SK-N-SH (cell line): ENCODE results near the gene PSD2. TPM values are rescaled to one million over a fixed set of nuclear protein-coding genes. Genes with fewer than 3 reads are reported as not detected.

Experiments
- CTCF ChIA-PET: fragments of 300-600, 350-600 bp; formaldehyde crosslinking; extraction: SDS; loops from one replicate; lab custom pipeline; 2021; lab: Yijun Ruan, JAX
- POLR2A ChIA-PET: fragments of 350-600 bp; sonication (Branson Sonifier 250); formaldehyde crosslinking; extraction: SDS; loops from one replicate; lab custom pipeline; 2020; ENCODE audit warnings: antibody characterized with exemption, inconsistent platforms; lab: Yijun Ruan, JAX
- DNase-seq: peaks from one replicate; pipeline ENCODE4 v3.0.0; 2012
- H2AFZ ChIP-seq: fragments of 200-600 bp; sonication (generic); 2 replicates; pipeline ENCODE4 v1.8.1; 2016; ENCODE audit warnings: antibody characterized with exemption, mild to moderate bottlenecking, low read depth
- H3F3A ChIP-seq: fragments of 200-600 bp; sonication (generic); replicated peaks from 2 replicates; pipeline ENCODE3; 2016; ENCODE audit warnings: antibody characterized with exemption, mild to moderate bottlenecking; ENCODE audit not compliant: insufficient read depth
- H3K27ac ChIP-seq, 2 experiments: fragments of 200-500 bp in 1 of 2; fragments of 200-600 bp in 1 of 2; sonication (Bioruptor generic) in 1 of 2; sonication (generic), shearing (Covaris generic) in 1 of 2; 2 replicates each; pipeline versions ENCODE4 v1.5.1 to v1.6.1; 2014 to 2016; ENCODE audit warnings: low read depth in 2 of 2, inconsistent platforms in 1 of 2, low read length in 1 of 2, mild to moderate bottlenecking in 1 of 2, mixed read lengths in 1 of 2
- H3K27me3 ChIP-seq: fragments of 200-600 bp; sonication (generic), shearing (Covaris generic); 2 replicates; pipeline ENCODE4 v1.6.1; 2016; ENCODE audit warnings: mixed run types; ENCODE audit not compliant: insufficient read depth
- H3K36me3 ChIP-seq, 2 experiments: fragments of 200-500 bp in 1 of 2; fragments of 200-600 bp in 1 of 2; sonication (Bioruptor generic) in 1 of 2; sonication (generic) in 1 of 2; replicated peaks in 1 of 2; 2 replicates each; pipeline versions ENCODE3 to v1.5.1; 2014 to 2016; ENCODE audit warnings: low read length in 1 of 2, mild to moderate bottlenecking in 1 of 2; ENCODE audit not compliant: insufficient read depth in 2 of 2, control insufficient read depth in 1 of 2
- H3K4me1 ChIP-seq, 2 experiments: fragments of 200-500 bp in 1 of 2; fragments of 200-600 bp in 1 of 2; sonication (Bioruptor generic) in 1 of 2; sonication (generic), shearing (Covaris generic) in 1 of 2; 2 replicates each; pipeline versions ENCODE4 v1.5.1 to v1.6.1; 2014 to 2016; ENCODE audit warnings: low read depth in 1 of 2, low read length in 1 of 2, mixed run types in 1 of 2; ENCODE audit not compliant: insufficient read depth in 2 of 2, control insufficient read depth in 1 of 2
- H3K4me2 ChIP-seq: fragments of 200-600 bp; sonication (generic), shearing (Covaris generic); 2 replicates; pipeline ENCODE4 v1.6.1; 2017; ENCODE audit warnings: mixed run types
- H3K4me3 ChIP-seq, 2 experiments: fragments of 200-500 bp in 1 of 2; fragments of 200-600 bp in 1 of 2; sonication (Bioruptor generic) in 1 of 2; sonication (generic), shearing (Covaris generic) in 1 of 2; 2 replicates each; pipeline versions ENCODE4 v1.5.1 to v1.8.1; 2014 to 2016; ENCODE audit warnings: low read depth in 2 of 2, inconsistent platforms in 1 of 2, low read length in 1 of 2, mild to moderate bottlenecking in 1 of 2, mixed read lengths in 1 of 2, moderate library complexity in 1 of 2
- H3K79me2 ChIP-seq: fragments of 200-600 bp; sonication (generic); 2 replicates; pipeline ENCODE4 v1.8.1; 2017; ENCODE audit warnings: mild to moderate bottlenecking; ENCODE audit not compliant: insufficient read depth
- H3K9ac ChIP-seq: fragments of 200-600 bp; sonication (generic); 2 replicates; pipeline ENCODE4 v1.6.1; 2017; ENCODE audit warnings: mixed run types
- H3K9me2 ChIP-seq: fragments of 200-600 bp; sonication (generic); 2 replicates; pipeline ENCODE4 v1.6.1; 2017; ENCODE audit warnings: mixed run types
- H3K9me3 ChIP-seq: fragments of 200-600 bp; sonication (generic); 2 replicates; pipeline ENCODE4 v1.6.1; 2017; ENCODE audit warnings: mixed run types, mild to moderate bottlenecking, moderate library complexity
- H4K20me1 ChIP-seq: fragments of 200-600 bp; sonication (generic); 2 replicates; pipeline ENCODE4 v1.6.1; 2017; ENCODE audit warnings: mild to moderate bottlenecking, mixed run types; ENCODE audit not compliant: insufficient read depth
- CHD2 ChIP-seq: fragments of 150-350 bp; IDR thresholded peaks from 2 replicates; pipeline ENCODE4 v1.6.1; 2018; ENCODE audit warnings: low read length; ENCODE audit not compliant: partially characterized antibody
- EP300 ChIP-seq, 2 experiments: IDR thresholded peaks; 2 replicates each; pipeline versions ENCODE4 v1.4.0 to v1.6.1; 2012; ENCODE audit warnings: borderline replicate concordance in 1 of 2, low read depth in 1 of 2, low read length in 1 of 2
- FOSL2 ChIP-seq: IDR thresholded peaks from 2 replicates; pipeline ENCODE4 v1.4.0; 2012; ENCODE audit warnings: low read depth, mild to moderate bottlenecking, moderate library complexity, borderline replicate concordance
- GABPA ChIP-seq: IDR thresholded peaks from 2 replicates; pipeline ENCODE4 v1.4.0; 2012; ENCODE audit warnings: low read depth, mild to moderate bottlenecking
- GATA2 ChIP-seq: sonication (generic); formaldehyde crosslinking; IDR thresholded peaks from 2 replicates; pipeline ENCODE4 v1.5.0; 2020; ENCODE audit warnings: mild to moderate bottlenecking, missing genetic modification reagents
- JUND ChIP-seq: IDR thresholded peaks from 2 replicates; pipeline ENCODE4 v1.4.0; 2012
- MAX ChIP-seq: IDR thresholded peaks from 2 replicates; pipeline ENCODE4 v1.4.0; 2012; ENCODE audit warnings: low read depth
- MXI1 ChIP-seq: IDR thresholded peaks from 2 replicates; pipeline ENCODE4 v1.6.1; 2012; ENCODE audit warnings: mild to moderate bottlenecking, low read depth, low read length, improper control_type of control experiment
- NFIC ChIP-seq: IDR thresholded peaks from 2 replicates; pipeline ENCODE4 v1.4.0; 2012; ENCODE audit warnings: borderline replicate concordance
- NRF1 ChIP-seq: IDR thresholded peaks from 2 replicates; pipeline ENCODE4 v1.6.1; 2012; ENCODE audit warnings: low read depth, mild to moderate bottlenecking, low read length
- RAD21 ChIP-seq: IDR thresholded peaks from 2 replicates; pipeline ENCODE4 v1.6.1; 2012; ENCODE audit warnings: mild to moderate bottlenecking, low read length
- SIN3A ChIP-seq: IDR thresholded peaks from 2 replicates; pipeline ENCODE4 v1.6.1; 2012; ENCODE audit warnings: low read depth, mild to moderate bottlenecking, low read length, moderate library complexity, borderline replicate concordance
- SMC3 ChIP-seq: IDR thresholded peaks from 2 replicates; pipeline ENCODE4 v1.6.1; 2012; ENCODE audit warnings: low read depth, low read length, improper control_type of control experiment
- TAF1 ChIP-seq: IDR thresholded peaks from 2 replicates; pipeline ENCODE4 v1.6.1; 2012; ENCODE audit warnings: low read depth, mild to moderate bottlenecking, low read length, moderate library complexity, borderline replicate concordance
- YY1 ChIP-seq: IDR thresholded peaks from 2 replicates; pipeline ENCODE4 v1.4.0; 2012; ENCODE audit warnings: low read depth, mild to moderate bottlenecking
- ZBTB33 ChIP-seq: IDR thresholded peaks from 2 replicates; pipeline ENCODE4 v1.4.0; 2012; ENCODE audit warnings: low read depth, borderline replicate concordance
- WGBS: methylation state at CpG from one replicate; pipeline ENCODE4 v1.1.6; 2017; ENCODE audit warnings: low lambda C conversion rate; 5-methylcytosine and 5-hydroxymethylcytosine counted together
- polyA plus RNA-seq, 3 experiments: library from polyadenylated mRNA; depleted of rRNA; stranded (reverse); fragments of >200 nt; gene quantifications; 2 replicates each; pipeline ENCODE4 v1.2.3, GENCODE V29; 2012
- TF ChIP-seq, protein P1 (sequence below): fragments of 150-350 bp; IDR thresholded peaks from 2 replicates; pipeline ENCODE4 v1.6.1; 2016; ENCODE audit warnings: mild to moderate bottlenecking, low read depth, low read length

The PSD2 gene
- polyA plus RNA-seq, 1 of the 3 experiments (the other 2 are of a cell fraction): 0.15 TPM

GRCh38 chr5:139854953-139855352, 59.3 kb downstream of the PSD2 start:
- Histone ChIP-seq H3K27me3 (no peaks in the 10 kb centered on the region), H2AFZ (no peak overlapping the region), H3K4me2 (no peak overlapping the region), H3K9me2 (no peaks in the 10 kb centered on the region), H4K20me1 (no peaks in the 10 kb centered on the region), H3K4me3 (no peak overlapping the region), H3K9ac (no peak overlapping the region), H3F3A (no peaks in the 10 kb centered on the region), H3K36me3 (no peaks in the 10 kb centered on the region), H3K9me3 (no peaks in the 10 kb centered on the region), H3K79me2 (no peaks in the 10 kb centered on the region), H3K27ac (no peak overlapping the region), H3K4me1 (peaks cover 0 to 5% of the 10 kb centered on the region in 2 experiments; a peak in 1 of 4 replicates)
- DNase-seq: no peak
- ChIA-PET CTCF (interaction anchor here (0.8 to 17.2 kb wide), 7 partner anchors 8 to 114 kb away, joined by 3 to 225 read pairs (median 5); no protein-coding TSS in a partner anchor), POLR2A (no interaction called here)
- TF ChIP-seq YY1: no peak
- no peak for TF ChIP-seq NFIC
- TF ChIP-seq FOSL2: no peak
- TF ChIP-seq SIN3A: no peak
- TF ChIP-seq JUND: no peak
- no peak for TF ChIP-seq GATA2 (CRISPR knock-in tag)
- 89% methylated on average over 5 of the region's 5 CpGs for WGBS

GRCh38 chr5:139855451-139855850, 59.8 kb downstream of the PSD2 start:
- Histone ChIP-seq H2AFZ (no peak overlapping the region), H3K36me3 (no peaks in the 10 kb centered on the region)
- DNase-seq: no peak
- CTCF ChIA-PET: interaction anchor here (0.7 to 17.2 kb wide), 7 partner anchors 8 to 114 kb away, joined by 3 to 225 read pairs (median 5); no protein-coding TSS in a partner anchor
- TF ChIP-seq MAX (no peak), NRF1 (no peak), CHD2 (no peak), MXI1 (no peak), EP300 (IDR thresholded peaks at IDR 0.05; ENCODE audit: borderline replicate concordance in 1 of 2, low read depth in 1 of 2, low read length in 1 of 2) (no peak)
- TF ChIP-seq, all 33 proteins: peak for 0
- H4K20me1 ChIP-seq: no peaks in the 10 kb centered on the region
- no peaks in the 10 kb centered on the region for H3K27me3 ChIP-seq
- H3K4me3 ChIP-seq: no peak overlapping the region
- POLR2A ChIA-PET: no interaction called here
- no peak overlapping the region for H3K9ac ChIP-seq
- H3K4me2 ChIP-seq: no peak overlapping the region
- WGBS: 83% methylated on average over 6 of the region's 8 CpGs
- no peaks in the 10 kb centered on the region for H3K9me3 ChIP-seq
- H3K4me1 ChIP-seq: peaks cover 0 to 5% of the 10 kb centered on the region in 2 experiments; a peak in 1 of 4 replicates
- H3K79me2 ChIP-seq: no peaks in the 10 kb centered on the region
- H3F3A ChIP-seq: no peaks in the 10 kb centered on the region
- H3K9me2 ChIP-seq: no peaks in the 10 kb centered on the region
- H3K27ac ChIP-seq: no peak overlapping the region

DNA sequence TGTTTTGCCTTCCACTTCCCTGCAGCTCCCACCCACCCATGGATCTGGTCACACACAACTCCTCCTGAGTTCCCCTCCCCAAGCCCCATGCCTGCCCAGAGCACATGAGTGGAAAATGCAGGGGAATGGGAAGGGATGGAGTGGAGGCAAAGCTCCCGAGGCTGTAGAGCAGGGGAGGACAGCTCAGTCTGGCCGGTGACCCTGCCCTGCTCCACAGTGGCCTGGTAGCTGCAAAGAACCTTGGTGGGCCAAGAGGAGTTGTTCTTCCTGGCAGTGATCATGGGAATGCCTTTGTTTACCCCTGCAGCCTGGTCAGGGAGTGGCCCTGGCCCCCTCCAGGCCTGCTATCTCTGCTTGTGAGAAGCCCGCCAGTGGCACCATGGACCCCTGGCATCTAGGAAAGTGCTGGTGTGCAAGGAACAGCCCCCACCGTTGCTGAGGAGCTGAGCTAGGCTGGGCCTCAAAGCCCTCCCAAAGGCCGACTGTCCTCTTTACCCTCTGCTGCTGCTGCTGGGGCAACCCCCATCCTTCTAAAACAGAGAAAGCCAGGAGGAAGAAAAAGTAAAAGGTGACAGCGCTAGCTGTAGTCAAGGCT, 60.4 kb downstream of the PSD2 start:
- 78% methylated on average over 3 of the region's 6 CpGs for WGBS
- H3K9me2 ChIP-seq: no peaks in the 10 kb centered on the region
- H3K9me3 ChIP-seq: no peaks in the 10 kb centered on the region
- H3K4me3 ChIP-seq: no peak overlapping the region
- H2AFZ ChIP-seq: no peak overlapping the region
- no peak overlapping the region for H3K4me2 ChIP-seq
- H3K4me1 ChIP-seq: peaks cover 0 to 5% of the 10 kb centered on the region in 2 experiments; a peak in 1 of 4 replicates
- no peaks in the 10 kb centered on the region for H3K79me2 ChIP-seq
- no peak for DNase-seq
- H4K20me1 ChIP-seq: no peaks in the 10 kb centered on the region
- ChIA-PET POLR2A (no interaction called here), CTCF (interaction anchor here (0.7 to 17.2 kb wide), 7 partner anchors 11 to 301 kb away, joined by 3 to 225 read pairs (median 5); no protein-coding TSS in a partner anchor)
- no peaks in the 10 kb centered on the region for H3F3A ChIP-seq
- H3K36me3 ChIP-seq: no peaks in the 10 kb centered on the region
- no peaks in the 10 kb centered on the region for H3K27me3 ChIP-seq
- H3K9ac ChIP-seq: no peak overlapping the region
- no peak overlapping the region for H3K27ac ChIP-seq
- TF ChIP-seq GABPA: no peak
- no peak for TF ChIP-seq EP300 (IDR thresholded peaks at IDR 0.05; ENCODE audit: borderline replicate concordance in 1 of 2, low read depth in 1 of 2, low read length in 1 of 2)
- TF ChIP-seq MAX: no peak
- TF ChIP-seq, protein P1, sequence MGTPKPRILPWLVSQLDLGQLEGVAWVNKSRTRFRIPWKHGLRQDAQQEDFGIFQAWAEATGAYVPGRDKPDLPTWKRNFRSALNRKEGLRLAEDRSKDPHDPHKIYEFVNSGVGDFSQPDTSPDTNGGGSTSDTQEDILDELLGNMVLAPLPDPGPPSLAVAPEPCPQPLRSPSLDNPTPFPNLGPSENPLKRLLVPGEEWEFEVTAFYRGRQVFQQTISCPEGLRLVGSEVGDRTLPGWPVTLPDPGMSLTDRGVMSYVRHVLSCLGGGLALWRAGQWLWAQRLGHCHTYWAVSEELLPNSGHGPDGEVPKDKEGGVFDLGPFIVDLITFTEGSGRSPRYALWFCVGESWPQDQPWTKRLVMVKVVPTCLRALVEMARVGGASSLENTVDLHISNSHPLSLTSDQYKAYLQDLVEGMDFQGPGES: no peak
- no peak for TF ChIP-seq TAF1
- TF ChIP-seq ZBTB33: no peak
- no peak for TF ChIP-seq RAD21
- no peak for TF ChIP-seq SMC3
